ENCODE data around the gene KCNAB1.
A peak's percentile ranks its signal among the peaks of the same experiment; 100 is the strongest.

Gene KCNAB1

GRCh38 chr3:156489462-156489911, 369.1 kb downstream of the KCNAB1 start:
- DNase-seq (ENCODE audit: low spot score) = no peak

GRCh38 chr3:156491192-156491591, 370.8 kb downstream of the KCNAB1 start:
- no peak for DNase-seq (ENCODE audit: low spot score)

- no peak for DNase-seq (ENCODE audit: low spot score)
Measured at GRCh38 chr3:156492801-156493261, 372.5 kb downstream of the KCNAB1 start.

GRCh38 chr3:156493887-156494286, 373.5 kb downstream of the KCNAB1 start:
- no peak for DNase-seq (ENCODE audit: low spot score)

GRCh38 chr3:156495816-156496215, 375.4 kb downstream of the KCNAB1 start:
- no peak for DNase-seq (ENCODE audit: low spot score)

GRCh38 chr3:156497326-156497725, 376.9 kb downstream of the KCNAB1 start:
- DNase-seq (ENCODE audit: low spot score) = no peak

- DNase-seq (ENCODE audit: low spot score) = no peak
Measured at GRCh38 chr3:156498307-156498706, 377.9 kb downstream of the KCNAB1 start.

- no peak for DNase-seq (ENCODE audit: low spot score)
Measured at GRCh38 chr3:156507285-156507684, 386.9 kb downstream of the KCNAB1 start.

GRCh38 chr3:156509189-156510174, 389.1 kb downstream of the KCNAB1 start:
- peak; percentile 70 for DNase-seq (ENCODE audit: low spot score)

- no peak for DNase-seq (ENCODE audit: low spot score)
Measured at GRCh38 chr3:156511987-156512677, 391.8 kb downstream of the KCNAB1 start.

GRCh38 chr3:156513619-156514018, 393.2 kb downstream of the KCNAB1 start:
- DNase-seq (ENCODE audit: low spot score) = no peak

GRCh38 chr3:156516284-156516683, 395.9 kb downstream of the KCNAB1 start:
- no peak for DNase-seq (ENCODE audit: low spot score)

- no peak for DNase-seq (ENCODE audit: low spot score)
Measured at GRCh38 chr3:156516961-156517360, 396.6 kb downstream of the KCNAB1 start.

- no peak for DNase-seq (ENCODE audit: low spot score)
Measured at GRCh38 chr3:156518726-156519125, 398.3 kb downstream of the KCNAB1 start.

GRCh38 chr3:156519758-156520162, 399.4 kb downstream of the KCNAB1 start:
- DNase-seq (ENCODE audit: low spot score) = no peak

GRCh38 chr3:156522673-156523072, 402.3 kb downstream of the KCNAB1 start:
- DNase-seq (ENCODE audit: low spot score) = no peak

GRCh38 chr3:156525808-156526207, 405.4 kb downstream of the KCNAB1 start:
- no peak for DNase-seq (ENCODE audit: low spot score)

GRCh38 chr3:156527060-156527459, 406.7 kb downstream of the KCNAB1 start:
- DNase-seq (ENCODE audit: low spot score) = no peak

GRCh38 chr3:156530980-156531379, 410.6 kb downstream of the KCNAB1 start:
- no peak for DNase-seq (ENCODE audit: low spot score)

- DNase-seq (ENCODE audit: low spot score) = no peak
Measured at GRCh38 chr3:156532730-156533129, 412.4 kb downstream of the KCNAB1 start.

- no peak for DNase-seq (ENCODE audit: low spot score)
Measured at GRCh38 chr3:156533205-156533604, 412.8 kb downstream of the KCNAB1 start.

GRCh38 chr3:156535162-156535627, 414.8 kb downstream of the KCNAB1 start:
- no peak for DNase-seq (ENCODE audit: low spot score)

Data from SK-N-DZ (cell line).